GM21528 (cell line): ENCODE results near the gene GMDS.
A peak's percentile ranks its signal among the peaks of the same experiment; 100 is the strongest.
"Not testable (repeated sequence)": the region's sequence is repeated elsewhere in the genome, so short reads cannot be mapped to it uniquely, and the experiment has no call there.

Experiments used
- ATAC-seq: cut with Tn5 transposase; IDR thresholded peaks from one replicate; pipeline ENCODE4 v1.9.1; 2021; ENCODE audit warnings: mild to moderate bottlenecking, moderate library complexity; ENCODE audit not compliant: unreplicated experiment, low FRiP score

Gene GMDS

DNA sequence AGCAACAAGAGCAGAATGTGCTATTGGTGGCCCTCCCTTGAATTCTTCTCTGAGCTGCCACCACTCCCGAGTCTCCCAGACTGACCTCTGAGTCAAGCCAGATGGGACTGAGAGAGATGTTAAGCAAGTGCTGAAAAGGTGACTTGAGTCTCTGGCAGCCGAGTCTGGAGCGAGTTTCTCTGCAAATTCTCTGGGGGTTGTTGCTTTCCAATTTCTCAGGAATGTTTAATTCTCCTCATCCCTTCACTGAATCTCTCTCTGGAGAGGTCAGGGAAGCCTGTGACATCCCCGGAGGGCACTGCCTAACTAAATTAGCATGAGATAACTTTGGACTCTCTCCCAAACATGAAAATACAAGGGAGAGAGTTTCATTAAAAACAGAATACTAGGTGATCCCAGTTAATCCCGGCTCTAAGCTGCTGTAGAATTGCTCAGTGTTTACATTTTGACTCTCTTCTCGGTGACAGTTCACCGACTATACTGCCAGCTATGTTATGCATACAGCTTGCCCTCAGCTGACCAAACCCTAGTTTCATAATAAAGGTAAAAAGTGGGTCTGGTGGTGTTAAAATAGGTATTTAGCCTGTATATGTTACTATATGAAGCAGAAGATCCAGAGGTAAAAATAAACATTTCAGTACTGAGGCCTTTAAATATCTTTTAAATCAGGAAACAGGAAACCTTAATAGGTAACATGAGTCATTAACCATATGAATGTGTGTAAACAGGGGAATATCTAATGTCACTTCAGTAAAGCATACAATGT lies 477.7 kb downstream of the GMDS start:
- ATAC-seq, result no peak

GRCh38 chr6:1766654-1767053 lies 478.8 kb downstream of the GMDS start:
- no peak for ATAC-seq

DNA sequence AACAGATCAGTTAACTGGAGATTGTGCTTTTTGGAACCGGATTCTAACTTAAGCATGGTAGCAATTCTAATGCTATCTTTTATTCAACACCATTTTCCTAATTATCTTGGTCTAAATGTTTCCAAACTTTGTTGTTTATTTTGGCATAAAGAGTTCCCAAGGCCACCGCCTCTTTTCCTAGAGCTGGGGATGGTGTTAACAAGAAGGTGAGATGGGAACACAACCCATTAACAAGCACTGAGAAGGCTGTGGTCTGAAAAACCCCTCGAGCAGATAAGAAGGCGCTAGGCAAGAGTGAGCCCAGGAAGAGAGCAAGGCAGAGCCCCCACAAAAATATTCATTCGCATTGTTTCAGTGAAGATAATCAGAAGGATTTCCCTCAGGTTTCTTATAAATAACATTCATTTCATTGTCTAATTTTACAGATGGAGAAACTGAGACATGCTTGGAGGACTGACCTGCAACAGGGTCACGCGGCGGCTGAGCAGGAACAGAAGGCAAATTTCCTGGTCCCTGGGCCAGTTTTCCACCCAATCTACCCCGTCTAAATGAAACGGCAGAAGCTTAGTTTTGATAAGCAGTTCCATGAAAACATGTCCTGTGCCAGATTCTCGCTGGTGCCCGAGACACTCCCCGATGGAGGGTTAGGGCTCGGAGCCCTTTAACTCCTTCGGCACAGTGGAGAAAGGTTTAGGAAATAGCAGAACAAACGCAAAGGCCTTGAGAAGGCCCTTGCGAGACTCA lies 480.1 kb downstream of the GMDS start:
- no peak for ATAC-seq

DNA sequence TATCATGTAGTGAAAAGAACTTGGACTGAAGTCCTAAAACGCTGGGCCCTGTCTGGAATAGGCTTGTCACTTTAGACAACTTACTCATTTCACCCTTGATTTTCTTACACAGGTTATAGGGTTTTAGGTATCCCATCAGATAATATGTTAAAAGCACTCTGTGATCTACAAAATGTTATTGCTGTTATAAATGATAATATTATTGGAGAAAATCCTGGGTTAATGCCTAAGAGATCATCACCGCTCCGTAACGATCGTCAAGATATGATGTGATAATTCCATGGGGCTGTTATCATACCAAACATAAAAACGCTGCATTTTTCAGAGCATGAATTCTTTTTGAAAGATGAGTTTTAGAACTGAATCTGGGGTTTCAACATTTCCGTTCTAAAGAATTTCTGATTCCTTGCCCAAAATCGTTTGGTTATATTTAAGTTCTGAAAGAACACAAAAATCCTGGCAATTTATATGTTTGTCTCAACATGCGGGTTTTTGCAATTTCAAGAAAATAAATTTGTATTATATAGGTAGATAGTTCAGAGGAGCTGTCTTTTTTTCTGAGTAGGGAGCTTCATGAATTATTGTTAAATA lies 480.9 kb downstream of the GMDS start:
- ATAC-seq, result no peak

DNA sequence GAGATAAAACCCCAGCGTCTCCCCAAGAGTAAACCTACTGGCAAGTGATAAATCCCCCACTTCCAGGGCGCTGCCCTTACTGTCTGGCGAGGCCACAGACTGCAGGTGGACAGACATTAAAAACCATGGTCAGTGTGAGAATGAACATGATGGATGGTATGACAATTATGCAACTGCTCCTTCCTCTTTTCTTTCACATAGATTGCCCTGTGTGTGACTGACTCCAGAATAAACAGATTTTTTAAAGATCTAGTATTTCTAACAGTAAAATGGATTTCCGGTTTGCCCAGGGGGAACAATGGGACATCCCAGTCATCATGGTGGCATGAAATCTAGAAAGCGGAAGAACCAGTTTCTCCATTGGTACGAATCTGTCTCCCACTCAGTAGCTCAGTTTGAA lies 482.0 kb downstream of the GMDS start:
- ATAC-seq, result no peak

DNA sequence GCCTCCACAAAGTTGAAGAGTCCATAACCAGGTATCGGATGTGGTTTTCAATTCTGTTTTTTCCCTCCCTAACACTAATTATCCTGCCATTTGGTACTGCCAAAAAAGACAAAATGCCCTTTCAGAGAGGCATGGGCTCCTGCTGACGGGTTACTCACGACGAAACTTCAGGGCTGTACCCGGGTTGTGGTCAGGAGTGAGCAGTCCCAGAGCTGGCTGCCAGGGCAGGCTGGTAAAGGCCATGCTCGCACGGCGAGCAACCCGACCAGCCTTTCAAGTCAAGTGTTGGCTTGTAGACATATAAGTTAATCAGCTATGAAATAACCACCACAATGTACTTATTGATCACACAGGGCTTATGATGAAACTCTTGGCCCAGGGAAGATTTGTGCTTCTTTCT lies 483.2 kb downstream of the GMDS start:
- no peak for ATAC-seq

DNA sequence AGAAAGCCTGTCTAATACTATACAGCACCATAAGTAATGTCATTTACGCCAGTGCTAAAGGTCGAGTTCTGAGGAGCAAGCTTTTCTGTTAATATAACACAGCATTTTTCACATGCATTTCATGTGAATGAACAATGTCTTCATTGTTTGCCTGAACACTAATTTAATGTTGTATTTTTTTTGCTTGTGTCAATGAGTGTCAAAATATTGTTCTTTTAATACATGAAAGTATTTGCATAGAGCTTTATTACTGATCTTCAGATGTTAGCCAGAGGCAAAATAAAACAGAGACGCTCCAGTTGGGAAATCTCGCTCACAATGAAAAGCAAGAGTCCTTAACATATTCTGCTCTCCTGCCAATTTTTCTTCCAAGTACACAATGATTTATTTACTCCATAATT lies 483.9 kb downstream of the GMDS start:
- no peak for ATAC-seq

DNA sequence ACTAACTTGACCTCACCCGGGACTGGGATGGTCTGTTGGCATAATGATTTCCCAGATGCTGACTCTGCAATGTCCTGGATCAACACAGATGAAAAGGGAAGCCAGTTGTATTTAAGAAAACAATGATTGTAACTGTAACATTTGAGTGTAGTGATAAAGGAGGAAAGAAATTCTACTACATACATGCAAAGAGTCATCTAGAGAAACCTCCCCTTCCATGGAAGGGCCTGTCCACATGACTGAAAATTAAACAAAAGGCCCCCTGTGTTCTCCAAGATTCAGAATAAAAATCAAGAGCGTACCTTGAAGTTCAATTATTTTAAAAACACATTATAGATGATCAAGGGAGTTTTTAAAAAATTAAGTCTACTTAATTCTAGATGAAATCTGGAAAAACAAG lies 484.5 kb downstream of the GMDS start:
- ATAC-seq, result no peak

- no peak for ATAC-seq
These were observed 485.5 kb downstream of the GMDS start for GRCh38 chr6:1759870-1760269.

GRCh38 chr6:1758076-1758679 lies 487.2 kb downstream of the GMDS start:
- ATAC-seq, result no peak

- ATAC-seq, result no peak
These were observed 488.3 kb downstream of the GMDS start for GRCh38 chr6:1757131-1757530.

DNA sequence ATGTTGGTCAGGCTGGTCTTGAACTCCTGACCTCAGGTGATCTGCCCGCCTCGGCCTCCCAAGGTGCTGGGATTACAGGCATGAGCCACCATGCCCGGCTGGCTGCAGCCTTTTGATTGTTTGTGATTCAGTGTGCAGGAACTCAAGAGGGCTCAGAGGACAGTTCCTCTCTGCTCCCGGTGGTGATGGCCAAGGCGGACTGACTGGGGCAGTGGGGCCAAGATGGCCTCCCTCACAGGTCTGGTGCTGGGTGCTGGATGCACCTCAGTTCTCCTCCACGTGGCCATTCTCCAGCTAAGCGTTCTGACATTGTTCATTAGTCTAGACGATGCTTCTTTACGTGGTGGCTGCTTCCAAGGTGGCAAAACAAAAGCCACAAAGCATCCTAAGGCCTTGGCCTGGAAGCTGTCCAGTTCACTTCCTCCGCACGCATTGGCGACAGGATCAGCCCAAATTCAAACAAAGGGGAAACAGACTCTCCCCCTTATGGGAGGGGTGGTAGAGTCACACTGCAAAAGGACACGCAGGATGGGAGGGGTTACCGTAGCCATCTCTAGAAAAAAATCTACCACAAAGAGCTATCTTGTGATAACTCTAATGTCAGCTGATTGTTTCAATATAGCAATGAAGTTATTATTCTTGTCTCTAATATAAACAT lies 488.8 kb downstream of the GMDS start:
- no peak for ATAC-seq

- not testable (repeated sequence) for ATAC-seq
These were observed 494.3 kb downstream of the GMDS start for GRCh38 chr6:1751063-1751462.

- no peak for ATAC-seq
These were observed 496.4 kb downstream of the GMDS start for GRCh38 chr6:1749041-1749440.

DNA sequence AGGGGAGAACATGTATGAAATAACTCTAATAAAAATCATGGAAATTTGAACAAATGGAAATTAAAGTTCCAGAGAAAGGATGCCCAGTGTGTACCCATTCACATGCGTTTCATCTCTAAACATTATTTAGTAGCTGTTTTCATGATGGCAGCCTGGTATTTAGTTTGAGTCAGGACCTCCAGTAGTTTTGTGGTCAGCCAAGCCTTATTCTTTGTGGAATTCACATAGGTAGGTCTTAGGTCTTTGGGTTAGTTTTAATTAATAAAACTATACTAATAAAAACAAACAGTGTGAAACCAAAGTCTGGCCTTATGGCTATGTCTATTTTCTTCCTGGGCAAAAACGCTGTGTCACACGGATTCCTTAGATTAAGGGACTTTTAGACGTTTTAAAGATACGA lies 497.9 kb downstream of the GMDS start:
- ATAC-seq, result no peak

DNA sequence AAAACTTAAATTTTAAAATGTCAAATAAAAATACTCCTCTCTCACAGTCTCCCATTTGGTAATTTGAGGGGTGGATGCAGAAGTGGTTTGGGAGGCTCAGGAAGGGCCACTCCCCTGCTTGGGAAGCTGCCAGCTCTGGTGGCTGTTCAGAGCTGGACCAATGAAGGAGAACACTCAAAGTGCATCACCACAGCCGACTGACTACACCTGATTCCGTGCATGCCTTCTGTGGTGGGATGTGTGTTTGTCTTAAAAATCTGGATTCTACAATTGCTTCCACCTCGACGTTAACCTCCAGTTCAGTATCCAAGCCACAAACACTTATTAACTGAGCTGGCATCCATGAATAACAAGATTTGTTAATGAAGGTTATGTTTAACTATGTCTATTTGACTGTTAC lies 498.4 kb downstream of the GMDS start:
- no peak for ATAC-seq

GRCh38 chr6:1745814-1746213 lies 499.6 kb downstream of the GMDS start:
- no peak for ATAC-seq

DNA sequence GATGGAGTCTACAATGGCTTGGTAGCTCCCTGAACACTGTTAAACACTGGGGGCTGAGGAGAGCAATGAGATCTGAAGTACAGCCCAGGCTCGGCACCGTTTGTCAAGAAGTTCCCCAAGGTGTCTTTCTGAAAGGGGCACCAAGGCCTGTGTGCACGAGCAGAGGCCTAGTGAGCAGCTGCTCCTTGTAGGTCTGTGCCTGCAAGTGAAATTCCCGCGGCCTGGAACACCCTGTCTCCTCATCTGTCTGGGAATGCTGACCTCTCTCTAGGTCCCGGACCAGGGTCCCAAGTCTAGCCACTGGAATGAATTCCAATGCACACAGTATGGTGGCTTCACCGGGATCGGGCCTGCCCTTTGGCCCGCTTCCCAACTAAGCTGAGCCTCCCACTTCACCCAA lies 500.9 kb downstream of the GMDS start:
- no peak for ATAC-seq

DNA sequence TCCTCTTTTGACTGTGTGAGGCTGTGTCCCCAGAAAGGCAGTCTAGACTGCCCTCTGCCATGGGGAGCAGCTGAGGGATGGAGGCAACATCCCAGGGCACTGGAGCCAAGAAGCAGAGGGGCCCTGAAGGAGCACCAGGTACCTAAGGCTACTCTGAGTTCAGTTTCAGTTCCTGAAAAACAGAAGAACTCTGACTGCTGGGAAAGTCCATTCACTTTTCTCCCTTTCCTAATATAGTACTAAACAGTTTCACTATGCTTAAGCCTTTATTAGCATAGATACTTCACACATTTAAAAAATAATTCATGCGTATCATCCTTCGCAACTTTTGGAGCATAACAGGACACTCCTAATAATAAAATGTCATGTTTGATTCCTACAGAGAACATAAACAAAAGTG lies 505.7 kb downstream of the GMDS start:
- peak; percentile 90 for ATAC-seq

DNA sequence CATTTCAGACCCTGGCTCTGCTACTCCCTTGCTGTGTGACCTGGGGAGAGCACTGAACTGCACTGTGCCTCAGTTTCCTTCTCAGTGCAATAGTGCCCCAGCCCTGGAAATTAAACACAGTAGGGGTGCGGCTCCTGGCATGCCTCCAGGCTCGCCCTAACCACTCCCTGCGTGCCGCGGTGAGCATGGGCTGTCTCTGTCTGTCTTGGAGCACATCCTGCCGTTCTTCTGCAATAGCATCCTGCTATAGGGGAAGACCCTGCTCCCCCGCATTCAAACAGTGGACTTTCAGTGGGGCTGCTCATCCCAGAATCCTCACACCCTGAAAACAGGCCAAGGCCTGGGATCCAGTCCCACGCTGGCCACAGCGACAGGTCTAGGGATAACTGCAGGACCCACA lies 506.2 kb downstream of the GMDS start:
- ATAC-seq, result peak; percentile 52

GRCh38 chr6:1738558-1739081 lies 506.8 kb downstream of the GMDS start:
- ATAC-seq, result no peak
